NCI-H128 (cell line): ENCODE data around the gene MIF4GD.
"Not testable (repeated sequence)": the region's sequence is repeated elsewhere in the genome, so short reads cannot be mapped to it uniquely, and the experiment has no call there.

Experiments used
- DNase-seq: peaks from one replicate; lab custom pipeline; 2025; ENCODE audit not compliant: unreplicated experiment; lab: John Stamatoyannopoulos, UW

The MIF4GD gene

GRCh38 chr17:75261336-75262111, 9.5 kb downstream of the MIF4GD start, which contains the start of the genes GGA3 and MRPS7:
Gene GGA3 (minus strand): TSS chr17:75261606. CDS start chr17:75261587, 19 bp downstream.
Gene MRPS7 (plus strand): TSS chr17:75261879. CDS start chr17:75261901, 22 bp downstream.
- DNase-seq, result peak; percentile 73

- no peak for DNase-seq
Observed at GRCh38 chr17:75260641-75261335, 10.2 kb downstream of the MIF4GD start.

DNA sequence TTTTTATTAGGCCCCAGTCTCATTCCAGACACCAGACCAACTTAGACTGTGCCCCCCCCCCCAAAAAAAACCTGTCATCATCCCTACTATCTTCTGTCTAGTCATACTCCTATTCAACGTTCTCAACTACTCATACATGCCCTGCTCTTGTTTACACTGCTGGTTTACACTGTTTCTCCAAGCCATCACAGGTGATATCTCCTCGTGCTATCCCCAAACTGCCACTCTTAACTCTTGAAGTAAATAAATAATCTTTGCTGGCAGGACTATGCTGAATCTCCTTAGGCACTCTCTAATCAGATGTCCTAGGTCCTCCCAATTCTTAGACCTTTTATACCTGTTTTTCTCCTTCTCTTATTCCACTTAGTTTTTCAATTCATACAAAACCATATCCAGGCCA, 13.8 kb downstream of the MIF4GD start:
- DNase-seq, result not testable (repeated sequence)

GRCh38 chr17:75255954-75256698, 14.9 kb downstream of the MIF4GD start:
- not testable (repeated sequence) for DNase-seq

GRCh38 chr17:75252039-75252816, 18.8 kb downstream of the MIF4GD start:
- DNase-seq, result no peak

DNA sequence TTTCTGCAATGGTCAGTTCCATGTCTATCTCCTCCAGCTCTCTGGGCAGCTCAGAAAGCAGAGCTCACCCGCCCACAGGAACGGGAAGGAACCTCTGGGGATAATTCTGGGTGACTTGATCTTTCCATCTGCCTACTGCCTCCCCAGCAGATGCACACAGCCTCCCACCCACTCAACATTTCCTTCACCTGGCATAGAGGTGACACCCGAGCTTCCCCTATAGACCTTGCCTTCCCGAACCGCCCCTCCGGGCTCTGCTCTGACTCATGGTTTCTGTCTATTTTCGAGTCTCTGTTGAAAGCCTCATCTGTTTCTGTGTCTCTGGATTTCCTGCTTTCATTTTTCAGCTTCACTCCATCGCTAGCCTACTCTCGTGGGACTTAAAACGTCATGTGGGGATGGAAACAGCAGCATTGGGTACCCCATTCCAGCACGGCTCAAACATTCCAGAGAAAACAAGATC, 21.0 kb downstream of the MIF4GD start:
- DNase-seq, result no peak

GRCh38 chr17:75249564-75249963, 21.5 kb downstream of the MIF4GD start:
- DNase-seq, result no peak

- DNase-seq, result no peak
Observed at GRCh38 chr17:75246404-75246803, 24.6 kb downstream of the MIF4GD start.

DNA sequence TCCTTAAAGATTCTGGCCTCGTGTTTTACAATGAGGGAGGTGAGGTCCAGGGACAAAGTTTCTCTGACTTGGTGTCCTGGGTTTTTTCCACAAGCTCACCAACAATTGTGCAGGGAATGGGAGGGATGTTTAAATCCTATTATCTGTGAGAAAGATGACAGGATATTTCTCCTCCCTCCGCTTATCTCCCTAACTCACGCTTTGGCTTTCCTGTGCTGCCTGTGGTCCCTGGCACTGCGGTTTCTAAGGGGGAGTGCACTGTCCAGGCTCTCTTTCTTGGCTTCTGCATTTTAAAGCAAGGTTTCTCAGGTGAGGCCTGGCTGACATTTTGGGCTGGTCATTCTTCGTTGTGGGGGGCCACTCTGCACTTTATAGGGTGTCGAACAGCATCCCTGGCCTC, 26.0 kb downstream of the MIF4GD start:
- no peak for DNase-seq

GRCh38 chr17:75244133-75244866, 26.7 kb downstream of the MIF4GD start:
- DNase-seq, result no peak

GRCh38 chr17:75242461-75243042, 28.5 kb downstream of the MIF4GD start:
- DNase-seq, result no peak

DNA sequence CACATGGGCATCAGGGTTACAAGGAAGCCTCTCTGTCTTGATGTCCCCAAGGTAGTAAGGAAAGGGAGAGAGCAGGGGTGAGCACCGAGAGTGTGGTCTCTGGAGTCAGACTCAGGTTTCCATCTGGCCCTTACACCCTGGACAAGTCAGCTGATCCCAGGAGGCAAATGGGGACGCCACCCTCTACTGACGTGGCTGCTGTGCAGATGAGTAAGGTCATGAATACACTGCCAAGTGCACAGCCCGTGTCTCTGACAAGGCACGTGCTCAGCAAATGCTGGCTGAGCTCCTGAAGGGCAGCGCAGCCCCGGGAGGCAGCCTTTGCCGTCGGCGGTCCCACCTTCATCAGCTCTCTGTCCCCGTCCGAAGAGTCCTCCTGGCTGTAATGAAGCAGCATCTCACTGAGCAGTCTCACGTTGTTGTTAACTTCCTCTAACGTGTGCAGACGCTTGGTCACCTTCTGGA, 29.0 kb downstream of the MIF4GD start:
- DNase-seq, result no peak

DNA sequence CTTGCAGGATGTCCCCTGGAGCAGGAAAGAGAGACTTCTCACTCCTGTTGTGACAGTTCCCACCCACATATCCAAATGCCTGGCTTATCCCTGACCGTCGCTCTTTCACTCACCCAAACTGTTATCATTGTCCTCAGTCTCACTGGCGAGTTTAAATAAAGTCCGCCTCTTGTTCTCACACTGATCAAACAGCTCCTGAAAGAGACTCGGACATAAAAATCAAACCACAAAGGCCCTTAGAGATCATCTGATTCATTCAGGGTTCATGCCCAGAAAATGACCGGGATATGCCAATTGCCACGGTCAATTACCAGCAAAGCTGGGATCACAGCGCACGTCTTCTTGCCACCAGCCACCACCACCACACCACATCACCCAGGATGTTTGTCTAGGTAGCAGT, 29.5 kb downstream of the MIF4GD start:
- DNase-seq, result no peak

DNA sequence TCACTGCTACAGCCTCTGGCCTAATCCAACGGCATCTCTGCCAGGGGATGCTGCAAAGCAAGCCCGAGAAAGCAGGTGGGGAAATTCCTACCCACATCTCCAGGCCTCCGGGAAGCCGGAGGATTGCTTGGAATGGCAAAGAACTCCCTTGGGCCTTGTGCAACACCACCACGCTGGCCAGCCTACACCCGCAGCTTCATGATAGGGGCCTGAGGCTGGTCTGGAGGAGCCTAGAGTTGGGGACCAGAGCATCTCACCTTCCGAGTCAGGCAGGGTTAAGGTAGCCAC, 29.9 kb downstream of the MIF4GD start:
- DNase-seq, result no peak

GRCh38 chr17:75240394-75241142, 30.5 kb downstream of the MIF4GD start:
- no peak for DNase-seq

GRCh38 chr17:75239778-75240393, 31.1 kb downstream of the MIF4GD start:
- no peak for DNase-seq

GRCh38 chr17:75239214-75239613, 31.8 kb downstream of the MIF4GD start:
- DNase-seq, result no peak

DNA sequence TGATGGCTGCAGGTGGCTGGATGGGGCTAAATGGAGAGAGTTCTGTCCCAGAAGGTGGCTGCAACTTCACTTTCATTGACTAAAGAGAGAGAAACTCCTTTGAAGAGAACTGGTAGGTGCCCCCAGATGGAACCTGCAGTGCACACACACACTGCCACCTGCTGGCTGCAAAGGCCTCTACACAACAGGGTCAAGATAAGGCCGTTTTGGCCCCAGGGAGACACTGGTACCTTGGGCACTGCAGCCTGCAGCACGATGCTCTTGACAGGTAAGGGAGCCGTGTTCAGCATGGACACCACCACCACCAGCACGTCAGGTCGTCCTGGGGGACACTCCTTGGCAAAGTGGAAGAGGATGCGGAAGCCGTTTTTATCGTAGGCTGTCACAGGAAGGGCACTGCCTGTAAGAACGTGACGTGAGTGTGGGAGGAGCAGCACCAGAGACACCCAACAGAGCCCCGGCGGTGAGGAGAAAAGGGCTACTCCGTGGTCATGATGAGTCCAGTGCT, 32.3 kb downstream of the MIF4GD start:
- no peak for DNase-seq
